Measurements from ENCODE around the gene TMEM222. TPM values are rescaled to one million over a fixed set of nuclear protein-coding genes. Genes with fewer than 3 reads are reported as not detected.
A peak's percentile ranks its signal among the peaks of the same experiment; 100 is the strongest.

Gene TMEM222
- total RNA-seq, 1 donor from 2014 or later: 30.2 TPM

- Histone ChIP-seq H3K36me3 (no peaks in the 10 kb centered on the region), H3K4me1 (peaks cover 15% of the 10 kb centered on the region), H3K27me3 (ENCODE audit: low read depth) (peaks cover 4% of the 10 kb centered on the region), H3K9me3 (no peaks in the 10 kb centered on the region), H3K27ac (no peak overlapping the region), H3K4me3 (no peak overlapping the region)
- intact Hi-C loops (cut with DNase I): no loop called here
- TF ChIP-seq CTCF (IDR thresholded peaks at IDR 0.05): no peak
- ATAC-seq (no peak), DNase-seq (no peak)
These were observed 3.4 kb upstream of the TMEM222 start for GRCh38 chr1:27318596-27318995.

GRCh38 chr1:27322569-27323240, 742 bp downstream of the TMEM222 start:
- Histone ChIP-seq H3K4me1 (peaks cover 22% of the 10 kb centered on the region), H3K4me3 (peak overlapping the region; percentile 91), H3K9me3 (no peaks in the 10 kb centered on the region), H3K36me3 (peaks cover 35% of the 10 kb centered on the region), H3K27me3 (ENCODE audit: low read depth) (peaks cover 4% of the 10 kb centered on the region), H3K27ac (peak overlapping the region; percentile 92)
- DNase-seq: no peak
- ATAC-seq: no peak
- intact Hi-C loops (cut with DNase I): no loop called here
- no peak for TF ChIP-seq CTCF (IDR thresholded peaks at IDR 0.05)

GRCh38 chr1:27325286-27325685, 3.3 kb downstream of the TMEM222 start:
- DNase-seq (no peak), ATAC-seq (no peak)
- Histone ChIP-seq H3K4me1 (peaks cover 27% of the 10 kb centered on the region), H3K9me3 (no peaks in the 10 kb centered on the region), H3K4me3 (no peak overlapping the region), H3K36me3 (peaks cover 52% of the 10 kb centered on the region), H3K27ac (no peak overlapping the region), H3K27me3 (ENCODE audit: low read depth) (no peaks in the 10 kb centered on the region)
- TF ChIP-seq CTCF (IDR thresholded peaks at IDR 0.05): no peak
- intact Hi-C loops (cut with DNase I): no loop called here

- DNase-seq: no peak
- no peak for ATAC-seq
- TF ChIP-seq CTCF (IDR thresholded peaks at IDR 0.05): no peak
- intact Hi-C loops (cut with DNase I): no loop called here
- peaks cover 78% of the 10 kb centered on the region for H3K36me3 ChIP-seq
- no peak overlapping the region for H3K27ac ChIP-seq
- no peaks in the 10 kb centered on the region for H3K9me3 ChIP-seq
- no peaks in the 10 kb centered on the region for H3K27me3 ChIP-seq (ENCODE audit: low read depth)
- H3K4me3 ChIP-seq: no peak overlapping the region
- H3K4me1 ChIP-seq: peaks cover 22% of the 10 kb centered on the region
These were observed 6.0 kb downstream of the TMEM222 start for GRCh38 chr1:27327964-27328363.

GRCh38 chr1:27330786-27331185, 8.8 kb downstream of the TMEM222 start:
- no peak for DNase-seq

More at GRCh38 chr1:27330786-27331185, 8.8 kb downstream of the TMEM222 start:
- intact Hi-C loops (cut with DNase I): no loop called here
- H3K9me3 ChIP-seq: no peaks in the 10 kb centered on the region
- H3K4me1 ChIP-seq: peaks cover 11% of the 10 kb centered on the region
- H3K27me3 ChIP-seq (ENCODE audit: low read depth): no peaks in the 10 kb centered on the region
- no peak overlapping the region for H3K4me3 ChIP-seq
- no peak for TF ChIP-seq CTCF (IDR thresholded peaks at IDR 0.05)
- ATAC-seq: no peak
- peaks cover 91% of the 10 kb centered on the region for H3K36me3 ChIP-seq
- no peak overlapping the region for H3K27ac ChIP-seq

Data from lower lobe of right lung (tissue), 2 donors.